ENCODE data around the gene SYCE3.

GRCh38 chr22:50564289-50564688 lies 1.6 kb upstream of the SYCE3 start:
- TF ChIP-seq CTCF (IDR thresholded peaks at IDR 0.05; ENCODE audit: low read depth, low read length) (no peak), EZH2phosphoT487 (IDR thresholded peaks at IDR 0.05; ENCODE audit: low read depth) (no peak)

Data from OCI-LY3 (cell line).